Measurements from ENCODE around the gene PHACTR1. TPM values are rescaled to one million over a fixed set of nuclear protein-coding genes. Genes with fewer than 3 reads are reported as not detected.

Gene PHACTR1
- total RNA-seq, 1 experiment from 2014 or later: 15.5 TPM

- H3K9me3 Mint-ChIP-seq: no peaks in the 10 kb centered on the region
- TF ChIP-seq, protein P1, sequence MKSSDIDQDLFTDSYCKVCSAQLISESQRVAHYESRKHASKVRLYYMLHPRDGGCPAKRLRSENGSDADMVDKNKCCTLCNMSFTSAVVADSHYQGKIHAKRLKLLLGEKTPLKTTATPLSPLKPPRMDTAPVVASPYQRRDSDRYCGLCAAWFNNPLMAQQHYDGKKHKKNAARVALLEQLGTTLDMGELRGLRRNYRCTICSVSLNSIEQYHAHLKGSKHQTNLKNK (CRISPR knock-in tag; IDR thresholded peaks at IDR 0.05): no peak
- no peak for TF ChIP-seq ATF6 (CRISPR knock-in tag; IDR thresholded peaks at IDR 0.05)
- no peak for TF ChIP-seq GTF2I (CRISPR knock-in tag; conservative IDR thresholded peaks at IDR 0.05)
- TF ChIP-seq, protein P2, sequence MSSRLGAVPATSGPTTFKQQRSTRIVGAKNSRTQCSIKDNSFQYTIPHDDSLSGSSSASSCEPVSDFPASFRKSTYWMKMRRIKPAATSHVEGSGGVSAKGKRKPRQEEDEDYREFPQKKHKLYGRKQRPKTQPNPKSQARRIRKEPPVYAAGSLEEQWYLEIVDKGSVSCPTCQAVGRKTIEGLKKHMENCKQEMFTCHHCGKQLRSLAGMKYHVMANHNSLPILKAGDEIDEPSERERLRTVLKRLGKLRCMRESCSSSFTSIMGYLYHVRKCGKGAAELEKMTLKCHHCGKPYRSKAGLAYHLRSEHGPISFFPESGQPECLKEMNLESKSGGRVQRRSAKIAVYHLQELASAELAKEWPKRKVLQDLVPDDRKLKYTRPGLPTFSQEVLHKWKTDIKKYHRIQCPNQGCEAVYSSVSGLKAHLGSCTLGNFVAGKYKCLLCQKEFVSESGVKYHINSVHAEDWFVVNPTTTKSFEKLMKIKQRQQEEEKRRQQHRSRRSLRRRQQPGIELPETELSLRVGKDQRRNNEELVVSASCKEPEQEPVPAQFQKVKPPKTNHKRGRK (CRISPR knock-in tag; IDR thresholded peaks at IDR 0.05; ENCODE audit: borderline replicate concordance): no peak
- TF ChIP-seq, protein P3, sequence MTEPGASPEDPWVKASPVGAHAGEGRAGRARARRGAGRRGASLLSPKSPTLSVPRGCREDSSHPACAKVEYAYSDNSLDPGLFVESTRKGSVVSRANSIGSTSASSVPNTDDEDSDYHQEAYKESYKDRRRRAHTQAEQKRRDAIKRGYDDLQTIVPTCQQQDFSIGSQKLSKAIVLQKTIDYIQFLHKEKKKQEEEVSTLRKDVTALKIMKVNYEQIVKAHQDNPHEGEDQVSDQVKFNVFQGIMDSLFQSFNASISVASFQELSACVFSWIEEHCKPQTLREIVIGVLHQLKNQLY (CRISPR knock-in tag; IDR thresholded peaks at IDR 0.05): no peak
- TF ChIP-seq ZBTB21 (CRISPR knock-in tag; IDR thresholded peaks at IDR 0.05; ENCODE audit: borderline replicate concordance): no peak
- no peak for TF ChIP-seq JUN (CRISPR knock-in tag; IDR thresholded peaks at IDR 0.05)
- TF ChIP-seq, protein P4, sequence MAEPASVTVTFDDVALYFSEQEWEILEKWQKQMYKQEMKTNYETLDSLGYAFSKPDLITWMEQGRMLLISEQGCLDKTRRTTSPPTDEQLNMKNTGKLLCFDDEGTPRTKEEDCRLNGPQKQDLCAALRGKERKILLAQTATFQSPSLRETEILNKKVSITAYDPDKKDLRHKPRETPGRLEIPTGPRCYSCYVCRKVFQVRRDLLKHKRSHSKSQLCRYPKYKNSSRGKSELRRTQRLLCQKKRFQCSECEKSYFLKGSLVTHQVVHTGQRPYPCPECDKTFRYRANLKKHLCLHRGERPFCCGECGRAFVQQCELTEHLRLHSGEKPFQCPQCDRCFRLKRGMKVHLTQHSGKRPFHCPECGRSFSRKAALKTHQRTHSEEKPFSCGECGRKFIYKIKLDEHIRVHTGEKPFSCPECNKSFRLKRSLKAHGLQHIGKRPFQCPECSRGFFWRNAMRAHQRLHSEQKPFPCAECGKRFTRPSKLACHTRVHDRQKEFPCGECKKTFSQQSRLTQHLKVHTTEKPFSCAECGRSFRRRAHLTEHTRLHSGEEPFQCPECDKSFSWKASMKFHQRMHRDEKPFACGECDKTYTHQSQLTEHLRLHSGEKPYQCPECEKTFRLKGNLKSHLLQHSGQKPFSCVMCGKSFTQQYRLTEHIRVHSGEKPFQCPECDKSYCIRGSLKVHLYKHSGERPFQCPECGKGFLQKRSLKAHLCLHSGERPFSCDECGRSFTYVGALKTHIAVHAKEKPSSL (CRISPR knock-in tag; conservative IDR thresholded peaks at IDR 0.05): no peak
- no peak for TF ChIP-seq PRRX2 (CRISPR knock-in tag; IDR thresholded peaks at IDR 0.05)
- no peak for DNase-seq (ENCODE audit: low spot score)
- ChIA-PET CTCF (no interaction called here), POLR2A (no interaction called here)
- H3K36me3 Mint-ChIP-seq: no peaks in the 10 kb centered on the region
- no peak overlapping the region for H3K27ac Mint-ChIP-seq
- no peak for ATAC-seq
- H3K4me3 Mint-ChIP-seq: no peak overlapping the region
- H3K4me1 Mint-ChIP-seq: peaks cover 19% of the 10 kb centered on the region
- no peaks in the 10 kb centered on the region for H3K27me3 Mint-ChIP-seq (ENCODE audit: low read depth)
Measured at GRCh38 chr6:13332349-13332706, 615.8 kb downstream of the PHACTR1 start.

DNA sequence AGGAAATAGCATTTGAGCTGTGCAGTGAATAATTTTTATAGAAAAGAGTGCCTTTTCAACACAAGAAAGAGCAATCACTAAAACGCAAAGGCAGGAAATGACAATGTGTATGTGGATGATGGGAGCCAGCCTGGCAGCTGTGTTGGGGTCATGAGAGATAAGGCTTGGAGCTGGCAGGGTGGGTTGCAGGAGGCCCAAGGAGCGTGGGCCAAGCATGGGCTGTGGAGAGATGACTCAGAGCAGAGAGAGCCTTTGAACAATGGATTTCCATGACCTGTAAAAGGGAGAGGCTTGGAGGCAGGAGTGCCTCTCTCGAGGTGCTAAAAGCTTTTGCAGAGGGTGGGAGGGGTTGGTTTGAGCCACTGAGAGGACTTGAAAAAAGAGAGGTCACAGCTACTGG, 618.4 kb downstream of the PHACTR1 start:
- ChIA-PET POLR2A (no interaction called here), CTCF (interaction anchor here (0.5 to 1.5 kb wide), 5 partner anchors 38 to 337 kb away, joined by 3 to 9 read pairs (median 3); partner anchors contain the start of genes NOL7 and SIRT5)
- H3K4me1 Mint-ChIP-seq: peaks cover 11% of the 10 kb centered on the region
- no peak for ATAC-seq
- TF ChIP-seq MYBL2 (CRISPR knock-in tag; IDR thresholded peaks at IDR 0.05) (no peak), CBFB (CRISPR knock-in tag; IDR thresholded peaks at IDR 0.05; ENCODE audit: low read depth) (no peak), ZNF317 (CRISPR knock-in tag; IDR thresholded peaks at IDR 0.05; ENCODE audit: borderline replicate concordance, low read depth) (no peak), EMX1 (CRISPR knock-in tag; IDR thresholded peaks at IDR 0.05) (no peak)
- TF ChIP-seq, protein P5, sequence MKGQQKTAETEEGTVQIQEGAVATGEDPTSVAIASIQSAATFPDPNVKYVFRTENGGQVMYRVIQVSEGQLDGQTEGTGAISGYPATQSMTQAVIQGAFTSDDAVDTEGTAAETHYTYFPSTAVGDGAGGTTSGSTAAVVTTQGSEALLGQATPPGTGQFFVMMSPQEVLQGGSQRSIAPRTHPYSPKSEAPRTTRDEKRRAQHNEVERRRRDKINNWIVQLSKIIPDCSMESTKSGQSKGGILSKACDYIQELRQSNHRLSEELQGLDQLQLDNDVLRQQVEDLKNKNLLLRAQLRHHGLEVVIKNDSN (CRISPR knock-in tag; IDR thresholded peaks at IDR 0.05): no peak
- TF ChIP-seq, protein P2 (CRISPR knock-in tag; IDR thresholded peaks at IDR 0.05; ENCODE audit: borderline replicate concordance): no peak
- H3K9me3 Mint-ChIP-seq: no peaks in the 10 kb centered on the region
- no peaks in the 10 kb centered on the region for H3K27me3 Mint-ChIP-seq (ENCODE audit: low read depth)
- H3K4me3 Mint-ChIP-seq: no peak overlapping the region
- DNase-seq (ENCODE audit: low spot score): no peak
- H3K27ac Mint-ChIP-seq: no peak overlapping the region
- H3K36me3 Mint-ChIP-seq: no peaks in the 10 kb centered on the region

Data from WTC11 (cell line).